Ishikawa (cell line): ENCODE data around the gene BCL7A.

ENCODE experiments used
- NFIC ChIP-seq: IDR thresholded peaks from 2 replicates; pipeline ENCODE4 v1.6.1; 2012
- RAD21 ChIP-seq: IDR thresholded peaks from 2 replicates; pipeline ENCODE4 v1.6.1; 2012; ENCODE audit warnings: low read depth
- REST ChIP-seq: IDR thresholded peaks from 2 replicates; pipeline ENCODE4 v1.6.1; 2012; ENCODE audit warnings: low read depth, mild to moderate bottlenecking

- TF ChIP-seq NFIC (no peak), REST (no peak), RAD21 (no peak)
These were observed 42.0 kb downstream of the BCL7A start for GRCh38 chr12:122063694-122064024.
